Hypothalamus (tissue), 51 donors: ENCODE results near the gene HERC2.
"Not testable (repeated sequence)": the region's sequence is repeated elsewhere in the genome, so short reads cannot be mapped to it uniquely, and the experiment has no call there.

Experiments used
- DNase-seq, 51 donors: peaks; one replicate each; lab custom pipeline; 2025; lab: John Stamatoyannopoulos, UW

The HERC2 gene

GRCh38 chr15:28133281-28133680, 188.7 kb downstream of the HERC2 start:
- DNase-seq, result no peak

GRCh38 chr15:28132524-28133275, 189.3 kb downstream of the HERC2 start:
- no peak for DNase-seq

- DNase-seq, result no peak
Measured at GRCh38 chr15:28131946-28132345, 190.0 kb downstream of the HERC2 start.

GRCh38 chr15:28131400-28131799, 190.6 kb downstream of the HERC2 start:
- no peak for DNase-seq

GRCh38 chr15:28130651-28131050, 191.3 kb downstream of the HERC2 start:
- DNase-seq, result no peak

- no peak for DNase-seq
Measured at GRCh38 chr15:28129231-28129848, 192.6 kb downstream of the HERC2 start.

- peak in 48 of 51 donors; percentile 14 to 91 (median 72) for DNase-seq
Measured at GRCh38 chr15:28128031-28128430, 193.9 kb downstream of the HERC2 start.

GRCh38 chr15:28127036-28127435, 194.9 kb downstream of the HERC2 start:
- no peak for DNase-seq

GRCh38 chr15:28125673-28126651, 196.0 kb downstream of the HERC2 start:
- DNase-seq, result peak in 5 of 51 donors; percentile 13 to 54 (median 27)

GRCh38 chr15:28124841-28125240, 197.1 kb downstream of the HERC2 start:
- DNase-seq, result no peak

- peak in 41 of 51 donors; percentile 4 to 75 (median 44) for DNase-seq
Measured at GRCh38 chr15:28123408-28124023, 198.5 kb downstream of the HERC2 start.

- no peak for DNase-seq
Measured at GRCh38 chr15:28122038-28122949, 199.7 kb downstream of the HERC2 start.

- not testable (repeated sequence) for DNase-seq
Measured at GRCh38 chr15:28121577-28121976, 200.4 kb downstream of the HERC2 start.

GRCh38 chr15:28120359-28120640, 201.7 kb downstream of the HERC2 start:
- DNase-seq, result no peak

- DNase-seq, result no peak
Measured at GRCh38 chr15:28118531-28118930, 203.4 kb downstream of the HERC2 start.

GRCh38 chr15:28118083-28118482, 203.9 kb downstream of the HERC2 start:
- DNase-seq, result no peak

GRCh38 chr15:28117432-28117990, 204.5 kb downstream of the HERC2 start:
- DNase-seq, result no peak

GRCh38 chr15:28116521-28117431, 205.2 kb downstream of the HERC2 start:
- no peak for DNase-seq
